Testis (tissue), 2 donors: ENCODE data around the gene ALPK3.

Source experiments
- POLR2A ChIP-seq: fragments of 450-650 bp; IDR thresholded peaks from one replicate; pipeline ENCODE4 v1.6.1; 2017; ENCODE audit warnings: antibody characterized with exemption, mild to moderate bottlenecking, moderate library complexity
- TF ChIP-seq, protein P1 (sequence below), 3 experiments: fragments of 450-650 bp in 2 of 3; fragments of 200-600 bp in 1 of 3; sonication (generic) in 1 of 3; IDR thresholded peaks; one replicate each; pipeline ENCODE4 v1.5.1; 2016 to 2019; ENCODE audit warnings: antibody characterized with exemption in 3 of 3, mild to moderate bottlenecking in 2 of 3, moderate library complexity in 1 of 3

GRCh38 chr15:84887938-84888337 lies 70.8 kb downstream of the ALPK3 start:
- TF ChIP-seq, protein P1, sequence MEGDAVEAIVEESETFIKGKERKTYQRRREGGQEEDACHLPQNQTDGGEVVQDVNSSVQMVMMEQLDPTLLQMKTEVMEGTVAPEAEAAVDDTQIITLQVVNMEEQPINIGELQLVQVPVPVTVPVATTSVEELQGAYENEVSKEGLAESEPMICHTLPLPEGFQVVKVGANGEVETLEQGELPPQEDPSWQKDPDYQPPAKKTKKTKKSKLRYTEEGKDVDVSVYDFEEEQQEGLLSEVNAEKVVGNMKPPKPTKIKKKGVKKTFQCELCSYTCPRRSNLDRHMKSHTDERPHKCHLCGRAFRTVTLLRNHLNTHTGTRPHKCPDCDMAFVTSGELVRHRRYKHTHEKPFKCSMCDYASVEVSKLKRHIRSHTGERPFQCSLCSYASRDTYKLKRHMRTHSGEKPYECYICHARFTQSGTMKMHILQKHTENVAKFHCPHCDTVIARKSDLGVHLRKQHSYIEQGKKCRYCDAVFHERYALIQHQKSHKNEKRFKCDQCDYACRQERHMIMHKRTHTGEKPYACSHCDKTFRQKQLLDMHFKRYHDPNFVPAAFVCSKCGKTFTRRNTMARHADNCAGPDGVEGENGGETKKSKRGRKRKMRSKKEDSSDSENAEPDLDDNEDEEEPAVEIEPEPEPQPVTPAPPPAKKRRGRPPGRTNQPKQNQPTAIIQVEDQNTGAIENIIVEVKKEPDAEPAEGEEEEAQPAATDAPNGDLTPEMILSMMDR (IDR thresholded peaks at IDR 0.05): no peak
- TF ChIP-seq POLR2A: no peak
